Cardiac muscle cell (in vitro differentiated cells and primary cell): ENCODE data around the gene KLHL9. TPM values are rescaled to one million over a fixed set of nuclear protein-coding genes. Genes with fewer than 3 reads are reported as not detected.

Experiments
- DNase-seq, 2 donors: peaks; one replicate each; pipeline versions ENCODE4 v3.0.0 to v3.0.0-alpha.2; 2010 to 2017; ENCODE audit warnings: low read depth in 1 of 2, low spot score in 1 of 2
- H3K27ac ChIP-seq: fragments of 200-600 bp; sonication (generic); 2 replicates; pipeline ENCODE4 v1.5.1; 2016
- H3K27me3 ChIP-seq: fragments of 200-600 bp; sonication (generic); 2 replicates; pipeline ENCODE4 v1.6.0; 2016; ENCODE audit warnings: control low read depth
- H3K36me3 ChIP-seq: fragments of 200-600 bp; sonication (generic); 2 replicates; pipeline ENCODE4 v1.5.1; 2016; ENCODE audit warnings: control low read depth
- H3K4me1 ChIP-seq: fragments of 200-600 bp; sonication (generic); 2 replicates; pipeline ENCODE4 v1.8.1; 2017; ENCODE audit warnings: low read depth, mild to moderate bottlenecking, mixed run types
- H3K4me3 ChIP-seq: fragments of 200-600 bp; sonication (generic); 2 replicates; pipeline ENCODE4 v1.5.1; 2016; ENCODE audit warnings: mild to moderate bottlenecking
- H3K9me3 ChIP-seq: fragments of 200-600 bp; sonication (generic); 2 replicates; pipeline ENCODE4 v1.5.1; 2017; ENCODE audit warnings: low read depth, mild to moderate bottlenecking, control low read depth
- CTCF ChIP-seq: IDR thresholded peaks from 2 replicates; pipeline ENCODE4 v1.5.1; 2012; ENCODE audit warnings: low read depth, mild to moderate bottlenecking, low read length
- polyA plus RNA-seq: library from polyadenylated mRNA; unstranded; fragments of >200 nt; fragmentation: Nextera tagmentation; extraction: Ambion mirVana; gene quantifications from 2 replicates; pipeline ENCODE4 v1.2.1, GENCODE V29; 2016
- total RNA-seq: library from RNA; depleted of rRNA; stranded (reverse); fragments of >200 nt; gene quantifications from 2 replicates; pipeline ENCODE4 v1.2.3, GENCODE V29; 2016

KLHL9 gene
- total and polyA plus RNA-seq, 2 experiments from 2014 or later, result 15.8 to 23.1 TPM

GRCh38 chr9:21314152-21314551, 21.1 kb downstream of the KLHL9 start:
- TF ChIP-seq CTCF, result no peak
- no peak overlapping the region for H3K4me3 ChIP-seq

GRCh38 chr9:21311889-21312288, 23.3 kb downstream of the KLHL9 start:
- no peaks in the 10 kb centered on the region for H3K27me3 ChIP-seq
- H3K27ac ChIP-seq, result no peak overlapping the region
- H3K4me3 ChIP-seq, result no peak overlapping the region
- H3K36me3 ChIP-seq, result no peaks in the 10 kb centered on the region
- TF ChIP-seq CTCF, result no peak
- no peaks in the 10 kb centered on the region for H3K4me1 ChIP-seq
- DNase-seq, result no peak
- no peaks in the 10 kb centered on the region for H3K9me3 ChIP-seq

More at GRCh38 chr9:21314152-21314551, 21.1 kb downstream of the KLHL9 start:
- H3K4me1 ChIP-seq, result no peaks in the 10 kb centered on the region
- H3K36me3 ChIP-seq, result no peaks in the 10 kb centered on the region
- H3K27ac ChIP-seq, result no peak overlapping the region
- no peaks in the 10 kb centered on the region for H3K9me3 ChIP-seq
- H3K27me3 ChIP-seq, result peaks cover 5% of the 10 kb centered on the region
- no peak for DNase-seq

- no peak within 1 kb of the TSS for H3K4me3 ChIP-seq
- H3K27ac ChIP-seq, result no peak within 1 kb of the TSS
- no peak for TF ChIP-seq CTCF
- DNase-seq, result no peak
- H3K9me3 ChIP-seq, result no peaks in the 10 kb centered on the region
- H3K27me3 ChIP-seq, result peaks cover 15% of the 10 kb centered on the region
- no peaks in the 10 kb centered on the region for H3K36me3 ChIP-seq
- H3K4me1 ChIP-seq, result no peaks in the 10 kb centered on the region
These were observed 30.0 kb downstream of the KLHL9 start, which contains the start of gene IFNA5 for GRCh38 chr9:21305213-21305612. IFNA5 (minus strand) TSS chr9:21305313; CDS start chr9:21305256, 57 bp downstream.

DNA sequence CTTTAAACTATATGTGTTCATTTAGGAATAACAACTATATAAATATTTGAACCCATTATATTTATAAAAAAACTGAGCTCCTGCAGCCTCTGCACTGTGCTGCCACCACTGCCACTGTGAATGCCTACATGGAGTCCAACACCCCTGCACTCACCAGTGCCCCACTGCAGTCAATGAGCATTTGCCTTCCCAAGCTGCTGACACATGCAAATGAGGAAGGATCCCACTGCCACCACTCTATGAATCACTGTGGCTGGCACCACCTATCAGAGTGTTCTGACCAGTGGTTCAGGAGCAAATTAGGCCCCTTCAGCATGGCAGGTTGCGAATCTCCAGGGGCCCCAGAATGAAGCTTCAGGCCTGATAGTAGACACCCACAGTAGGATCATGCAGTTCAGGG, 39.2 kb downstream of the KLHL9 start:
- H3K27me3 ChIP-seq, result peaks cover 27% of the 10 kb centered on the region
- no peaks in the 10 kb centered on the region for H3K9me3 ChIP-seq
- H3K4me3 ChIP-seq, result no peak overlapping the region
- no peak overlapping the region for H3K27ac ChIP-seq
- H3K4me1 ChIP-seq, result no peaks in the 10 kb centered on the region
- no peaks in the 10 kb centered on the region for H3K36me3 ChIP-seq
- DNase-seq, result no peak
- no peak for TF ChIP-seq CTCF

DNA sequence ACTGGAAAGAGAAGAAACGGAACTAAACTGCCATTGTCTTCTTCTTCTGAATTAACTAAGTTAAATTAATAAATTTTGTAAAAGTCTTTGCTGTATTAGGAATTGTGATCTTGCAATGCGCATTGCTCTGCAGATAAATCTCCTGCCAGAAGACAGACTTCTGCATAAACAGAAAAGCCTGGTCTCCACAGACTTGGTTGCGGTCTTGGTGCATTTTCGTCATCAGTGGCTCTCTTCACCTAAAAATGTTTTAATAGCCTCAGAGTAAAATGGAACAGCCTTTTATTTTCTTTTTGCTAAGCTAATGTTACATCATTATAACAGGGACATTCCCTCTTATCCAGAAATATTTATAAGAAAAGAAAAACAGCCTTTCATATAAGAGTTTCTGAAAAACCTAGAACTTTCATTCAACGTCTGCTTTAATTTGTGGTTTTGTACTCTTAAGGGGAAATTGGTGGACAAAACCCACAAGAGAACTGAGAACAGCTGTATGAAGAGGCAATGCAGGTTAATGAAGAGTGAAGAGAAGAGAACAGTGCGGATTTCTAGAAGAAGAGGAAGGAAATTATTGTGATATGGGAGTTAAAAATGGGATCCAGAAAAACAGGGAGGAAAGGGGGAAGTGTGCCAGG, 40.2 kb downstream of the KLHL9 start:
- no peak for TF ChIP-seq CTCF
- Histone ChIP-seq H3K4me3 (no peak overlapping the region), H3K27me3 (peaks cover 21% of the 10 kb centered on the region)

GRCh38 chr9:21294364-21294774, 40.8 kb downstream of the KLHL9 start:
- H3K4me1 ChIP-seq, result no peaks in the 10 kb centered on the region
- H3K27me3 ChIP-seq, result peaks cover 21% of the 10 kb centered on the region
- H3K9me3 ChIP-seq, result no peaks in the 10 kb centered on the region
- no peak for TF ChIP-seq CTCF
- no peak for DNase-seq
- H3K36me3 ChIP-seq, result no peaks in the 10 kb centered on the region
- no peak overlapping the region for H3K4me3 ChIP-seq
- H3K27ac ChIP-seq, result no peak overlapping the region

More for the DNA sequence above, 40.2 kb downstream of the KLHL9 start:
- Histone ChIP-seq H3K36me3 (no peaks in the 10 kb centered on the region), H3K9me3 (no peaks in the 10 kb centered on the region), H3K27ac (no peak overlapping the region), H3K4me1 (no peaks in the 10 kb centered on the region)
- DNase-seq, result no peak
